WTC11 (cell line): ENCODE measurements around the gene ACSS2.

Experiments
- CREB1 ChIP-seq: sonication (generic); formaldehyde crosslinking; IDR thresholded peaks from 2 replicates; pipeline ENCODE4 v1.8.0; 2023; ENCODE audit warnings: mild to moderate bottlenecking, missing genetic modification reagents
- CTCF ChIP-seq: fragments of 200-600 bp; IDR thresholded peaks from 2 replicates; pipeline ENCODE4 v1.8.0; 2022; ENCODE audit warnings: antibody characterized with exemption
- JAZF1 ChIP-seq: fragments of 250-450 bp; sonication (Bioruptor Pico); IDR thresholded peaks from 2 replicates; pipeline ENCODE4 v1.9.0; 2021; ENCODE audit warnings: moderate library complexity, mild to moderate bottlenecking, inconsistent platforms
- JUN ChIP-seq: sonication (generic); formaldehyde crosslinking; IDR thresholded peaks from 2 replicates; pipeline ENCODE4 v1.8.0; 2023; ENCODE audit warnings: mild to moderate bottlenecking, missing genetic modification reagents
- KAT7 ChIP-seq: sonication (generic); formaldehyde crosslinking; IDR thresholded peaks from 2 replicates; pipeline ENCODE4 v1.8.1; 2023; ENCODE audit warnings: missing genetic modification reagents, mild to moderate bottlenecking, borderline replicate concordance
- NR1H2 ChIP-seq: sonication (generic); formaldehyde crosslinking; IDR thresholded peaks from 2 replicates; pipeline ENCODE4 v1.9.0; 2021; ENCODE audit warnings: mild to moderate bottlenecking, moderate library complexity, missing genetic modification reagents
- NR2C2 ChIP-seq: sonication (generic); formaldehyde crosslinking; IDR thresholded peaks from 2 replicates; pipeline ENCODE4 v1.8.0; 2022; ENCODE audit warnings: mild to moderate bottlenecking, missing genetic modification reagents
- RELA ChIP-seq: sonication (generic); formaldehyde crosslinking; IDR thresholded peaks from 2 replicates; pipeline ENCODE4 v1.8.1; 2022; ENCODE audit warnings: missing genetic modification reagents, mild to moderate bottlenecking, borderline replicate concordance
- SP1 ChIP-seq: sonication (generic); formaldehyde crosslinking; conservative IDR thresholded peaks from 2 replicates; pipeline ENCODE4 v1.8.1; 2022; ENCODE audit warnings: missing genetic modification reagents
- ZNF121 ChIP-seq: sonication (generic); formaldehyde crosslinking; IDR thresholded peaks from 2 replicates; pipeline ENCODE4 v1.8.0; 2023; ENCODE audit warnings: missing genetic modification reagents
- ZNF425 ChIP-seq: fragments of 250-450 bp; sonication (Bioruptor Pico); conservative IDR thresholded peaks from 2 replicates; pipeline ENCODE4 v1.9.0; 2021; ENCODE audit warnings: mild to moderate bottlenecking
- TF ChIP-seq, protein P1 (sequence below): sonication (generic); formaldehyde crosslinking; conservative IDR thresholded peaks from 2 replicates; pipeline ENCODE4 v1.8.1; 2022; ENCODE audit warnings: mild to moderate bottlenecking, missing genetic modification reagents
- TF ChIP-seq, protein P2 (sequence below): sonication (generic); formaldehyde crosslinking; IDR thresholded peaks from 2 replicates; pipeline ENCODE4 v1.8.0; 2023; ENCODE audit warnings: missing genetic modification reagents, mild to moderate bottlenecking, borderline replicate concordance

DNA sequence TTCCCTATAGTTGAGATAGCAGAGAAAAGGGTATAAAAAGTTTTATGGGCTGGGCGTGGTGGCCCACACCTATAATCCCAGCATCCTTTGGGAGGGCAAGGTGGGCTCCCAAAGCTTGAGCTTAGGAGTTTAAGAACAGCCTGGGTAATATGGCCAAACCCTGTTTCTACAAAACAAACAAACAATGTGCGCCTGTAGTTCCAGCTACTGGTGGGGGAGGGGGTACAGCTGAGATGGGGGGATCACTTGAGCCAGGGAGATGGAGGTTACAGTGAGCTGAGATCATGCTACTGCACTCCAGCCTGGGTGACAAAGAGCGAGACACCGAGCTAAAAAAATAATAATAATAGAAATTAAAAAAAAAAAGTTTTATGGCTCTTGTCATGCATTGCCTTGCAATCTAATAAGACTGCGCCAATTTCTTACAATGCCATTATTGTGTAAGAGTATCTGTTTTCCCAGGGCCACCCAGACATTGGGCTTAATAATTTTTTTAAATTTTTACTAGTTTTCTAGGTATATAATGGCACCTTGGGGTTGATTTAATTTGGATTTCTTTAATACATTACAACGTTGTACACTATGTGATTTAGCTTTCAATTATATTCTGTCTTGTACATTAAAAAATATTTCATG is 3.9 kb downstream of the ACSS2 start:
- TF ChIP-seq CREB1 (CRISPR knock-in tag): no peak
- TF ChIP-seq CTCF: no peak
- TF ChIP-seq JUN (CRISPR knock-in tag): no peak
- no peak for TF ChIP-seq NR2C2
- no peak for TF ChIP-seq SP1 (CRISPR knock-in tag)
- no peak for TF ChIP-seq RELA (CRISPR knock-in tag)
- no peak for TF ChIP-seq ZNF121 (CRISPR knock-in tag)
- TF ChIP-seq NR1H2 (CRISPR knock-in tag): no peak
- no peak for TF ChIP-seq ZNF425 (CRISPR knock-in tag)
- TF ChIP-seq, protein P1, sequence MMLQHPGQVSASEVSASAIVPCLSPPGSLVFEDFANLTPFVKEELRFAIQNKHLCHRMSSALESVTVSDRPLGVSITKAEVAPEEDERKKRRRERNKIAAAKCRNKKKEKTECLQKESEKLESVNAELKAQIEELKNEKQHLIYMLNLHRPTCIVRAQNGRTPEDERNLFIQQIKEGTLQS (CRISPR knock-in tag): no peak
- no peak for TF ChIP-seq KAT7 (CRISPR knock-in tag)
- no peak for TF ChIP-seq JAZF1
- TF ChIP-seq, protein P2, sequence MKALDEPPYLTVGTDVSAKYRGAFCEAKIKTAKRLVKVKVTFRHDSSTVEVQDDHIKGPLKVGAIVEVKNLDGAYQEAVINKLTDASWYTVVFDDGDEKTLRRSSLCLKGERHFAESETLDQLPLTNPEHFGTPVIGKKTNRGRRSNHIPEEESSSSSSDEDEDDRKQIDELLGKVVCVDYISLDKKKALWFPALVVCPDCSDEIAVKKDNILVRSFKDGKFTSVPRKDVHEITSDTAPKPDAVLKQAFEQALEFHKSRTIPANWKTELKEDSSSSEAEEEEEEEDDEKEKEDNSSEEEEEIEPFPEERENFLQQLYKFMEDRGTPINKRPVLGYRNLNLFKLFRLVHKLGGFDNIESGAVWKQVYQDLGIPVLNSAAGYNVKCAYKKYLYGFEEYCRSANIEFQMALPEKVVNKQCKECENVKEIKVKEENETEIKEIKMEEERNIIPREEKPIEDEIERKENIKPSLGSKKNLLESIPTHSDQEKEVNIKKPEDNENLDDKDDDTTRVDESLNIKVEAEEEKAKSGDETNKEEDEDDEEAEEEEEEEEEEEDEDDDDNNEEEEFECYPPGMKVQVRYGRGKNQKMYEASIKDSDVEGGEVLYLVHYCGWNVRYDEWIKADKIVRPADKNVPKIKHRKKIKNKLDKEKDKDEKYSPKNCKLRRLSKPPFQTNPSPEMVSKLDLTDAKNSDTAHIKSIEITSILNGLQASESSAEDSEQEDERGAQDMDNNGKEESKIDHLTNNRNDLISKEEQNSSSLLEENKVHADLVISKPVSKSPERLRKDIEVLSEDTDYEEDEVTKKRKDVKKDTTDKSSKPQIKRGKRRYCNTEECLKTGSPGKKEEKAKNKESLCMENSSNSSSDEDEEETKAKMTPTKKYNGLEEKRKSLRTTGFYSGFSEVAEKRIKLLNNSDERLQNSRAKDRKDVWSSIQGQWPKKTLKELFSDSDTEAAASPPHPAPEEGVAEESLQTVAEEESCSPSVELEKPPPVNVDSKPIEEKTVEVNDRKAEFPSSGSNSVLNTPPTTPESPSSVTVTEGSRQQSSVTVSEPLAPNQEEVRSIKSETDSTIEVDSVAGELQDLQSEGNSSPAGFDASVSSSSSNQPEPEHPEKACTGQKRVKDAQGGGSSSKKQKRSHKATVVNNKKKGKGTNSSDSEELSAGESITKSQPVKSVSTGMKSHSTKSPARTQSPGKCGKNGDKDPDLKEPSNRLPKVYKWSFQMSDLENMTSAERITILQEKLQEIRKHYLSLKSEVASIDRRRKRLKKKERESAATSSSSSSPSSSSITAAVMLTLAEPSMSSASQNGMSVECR (CRISPR knock-in tag): no peak
